ENCODE data around the gene LRRN4CL.

The LRRN4CL gene

GRCh38 chr11:62669420-62670161 lies 19.7 kb downstream of the LRRN4CL start:
- TF ChIP-seq EZH2 (IDR thresholded peaks at IDR 0.05; ENCODE audit: borderline replicate concordance, low read length) = no peak
- TF ChIP-seq CTCF (IDR thresholded peaks at IDR 0.05; ENCODE audit: low read length) = no peak
- Histone ChIP-seq H4K20me1 (ENCODE audit: insufficient read depth, low read length) (no peaks in the 10 kb centered on the region), H3K9me3 (ENCODE audit: low read length) (no peaks in the 10 kb centered on the region), H3K9ac (ENCODE audit: low read length) (peak overlapping the region; percentile 21; the same call in 1 of the 2 replicates), H3K79me2 (ENCODE audit: insufficient read depth, low read length) (peaks cover 8% of the 10 kb centered on the region; the same call in 1 of the 2 replicates), H2AFZ (ENCODE audit: low read length) (no peak overlapping the region), H3K36me3 (ENCODE audit: insufficient read depth, low read length) (peaks cover 42% of the 10 kb centered on the region), H3K9me2 (ENCODE audit: low read depth, low read length) (no peaks in the 10 kb centered on the region), H3K4me2 (ENCODE audit: low read length) (peak overlapping the region; percentile 93), H3K4me1 (ENCODE audit: insufficient read depth, low read length, severe bottlenecking) (peaks cover 60% of the 10 kb centered on the region), H3K27ac (ENCODE audit: low read depth, low read length, poor library complexity, severe bottlenecking) (peak overlapping the region; percentile 93), H3K4me3 (ENCODE audit: low read depth, low read length, poor library complexity, severe bottlenecking) (peak overlapping the region; percentile 91), H3F3A (ENCODE audit: insufficient read depth, low read length) (no peaks in the 10 kb centered on the region), H3K27me3 (ENCODE audit: insufficient read depth, low read length) (no peaks in the 10 kb centered on the region)

GRCh38 chr11:62667460-62667859 lies 21.9 kb downstream of the LRRN4CL start:
- Histone ChIP-seq H3K79me2 (ENCODE audit: insufficient read depth, low read length) (peaks cover 15% of the 10 kb centered on the region; the same call in 1 of the 2 replicates), H3K4me2 (ENCODE audit: low read length) (peak overlapping the region; percentile 94), H3K9me3 (ENCODE audit: low read length) (no peaks in the 10 kb centered on the region), H3K36me3 (ENCODE audit: insufficient read depth, low read length) (peaks cover 38% of the 10 kb centered on the region), H3K9me2 (ENCODE audit: low read depth, low read length) (no peaks in the 10 kb centered on the region), H2AFZ (ENCODE audit: low read length) (no peak overlapping the region), H3K4me1 (ENCODE audit: insufficient read depth, low read length, severe bottlenecking) (peaks cover 55% of the 10 kb centered on the region), H4K20me1 (ENCODE audit: insufficient read depth, low read length) (no peaks in the 10 kb centered on the region), H3K9ac (ENCODE audit: low read length) (peak overlapping the region; percentile 99), H3K4me3 (ENCODE audit: low read depth, low read length, poor library complexity, severe bottlenecking) (peak overlapping the region; percentile 94), H3K27me3 (ENCODE audit: insufficient read depth, low read length) (no peaks in the 10 kb centered on the region), H3F3A (ENCODE audit: insufficient read depth, low read length) (no peaks in the 10 kb centered on the region), H3K27ac (ENCODE audit: low read depth, low read length, poor library complexity, severe bottlenecking) (peak overlapping the region; percentile 93)
- TF ChIP-seq EZH2 (IDR thresholded peaks at IDR 0.05; ENCODE audit: borderline replicate concordance, low read length) (no peak), CTCF (IDR thresholded peaks at IDR 0.05; ENCODE audit: low read length) (no peak)

GRCh38 chr11:62666259-62666926 lies 22.9 kb downstream of the LRRN4CL start:
- Histone ChIP-seq H3K27ac (ENCODE audit: low read depth, low read length, poor library complexity, severe bottlenecking) (peak overlapping the region; percentile 93), H3K79me2 (ENCODE audit: insufficient read depth, low read length) (peaks cover 15% of the 10 kb centered on the region; the same call in 1 of the 2 replicates), H3K4me3 (ENCODE audit: low read depth, low read length, poor library complexity, severe bottlenecking) (peak overlapping the region; percentile 94), H3F3A (ENCODE audit: insufficient read depth, low read length) (no peaks in the 10 kb centered on the region), H2AFZ (ENCODE audit: low read length) (no peak overlapping the region), H3K9me2 (ENCODE audit: low read depth, low read length) (no peaks in the 10 kb centered on the region), H3K4me1 (ENCODE audit: insufficient read depth, low read length, severe bottlenecking) (peaks cover 53% of the 10 kb centered on the region), H3K27me3 (ENCODE audit: insufficient read depth, low read length) (no peaks in the 10 kb centered on the region), H4K20me1 (ENCODE audit: insufficient read depth, low read length) (no peaks in the 10 kb centered on the region), H3K9me3 (ENCODE audit: low read length) (no peaks in the 10 kb centered on the region), H3K36me3 (ENCODE audit: insufficient read depth, low read length) (peaks cover 45% of the 10 kb centered on the region), H3K4me2 (ENCODE audit: low read length) (peak overlapping the region; percentile 94), H3K9ac (ENCODE audit: low read length) (peak overlapping the region; percentile 99)
- no peak for TF ChIP-seq EZH2 (IDR thresholded peaks at IDR 0.05; ENCODE audit: borderline replicate concordance, low read length)
- TF ChIP-seq CTCF (IDR thresholded peaks at IDR 0.05; ENCODE audit: low read length) = no peak
